Tibial artery (tissue), 4 donors: ENCODE data around the gene TUSC2.
A peak's percentile ranks its signal among the peaks of the same experiment; 100 is the strongest.

Experiments used
- DNase-seq, 2 donors: peaks; one replicate each; pipeline ENCODE4 v3.0.0-alpha.2; 2019
- H3K27ac ChIP-seq, 2 donors: fragments of 200-600 bp; sonication (generic) in 1 of 2; 1 replicate in 1 of 2; 2 replicates in 1 of 2; pipeline ENCODE4 v1.5.1; 2018 to 2019; ENCODE audit warnings: mild to moderate bottlenecking in 1 of 2
- H3K27me3 ChIP-seq, 2 donors: fragments of 200-600 bp; sonication (generic) in 1 of 2; one replicate each; pipeline versions ENCODE4 v1.5.1 to v1.6.0; 2016 to 2019
- H3K36me3 ChIP-seq, 3 donors: fragments of 200-600 bp; sonication (generic) in 2 of 3; one replicate each; pipeline ENCODE4 v1.5.1; 2016 to 2019; ENCODE audit warnings: mild to moderate bottlenecking in 2 of 3
- H3K4me1 ChIP-seq, 4 donors: fragments of 200-600 bp; sonication (generic) in 2 of 4; 1 replicate in 3 of 4; 2 replicates in 1 of 4; pipeline ENCODE4 v1.5.1; 2016 to 2019
- H3K4me3 ChIP-seq, 2 donors: fragments of 200-600 bp; sonication (generic) in 1 of 2; 1 replicate in 1 of 2; 2 replicates in 1 of 2; pipeline ENCODE4 v1.5.1; 2018 to 2019; ENCODE audit warnings: mild to moderate bottlenecking in 2 of 2
- H3K9me3 ChIP-seq, 3 donors: fragments of 200-600 bp; sonication (generic) in 1 of 3; one replicate each; pipeline ENCODE4 v1.5.1; 2016 to 2019
- intact Hi-C: fragments of 100-400 bp; cut with DNase I; formaldehyde crosslinking; loops from one replicate; pipeline ENCODE4 v1.15.0; 2023; ENCODE audit warnings: low total_unique reads
- TF ChIP-seq, protein P1 (sequence below), 2 experiments: fragments of 200-600 bp in 1 of 2; fragments of 450-650 bp in 1 of 2; IDR thresholded peaks; one replicate each; pipeline ENCODE4 v1.5.1; 2017 to 2019; ENCODE audit warnings: antibody characterized with exemption in 2 of 2, mild to moderate bottlenecking in 1 of 2, moderate library complexity in 1 of 2

TUSC2 gene

DNA sequence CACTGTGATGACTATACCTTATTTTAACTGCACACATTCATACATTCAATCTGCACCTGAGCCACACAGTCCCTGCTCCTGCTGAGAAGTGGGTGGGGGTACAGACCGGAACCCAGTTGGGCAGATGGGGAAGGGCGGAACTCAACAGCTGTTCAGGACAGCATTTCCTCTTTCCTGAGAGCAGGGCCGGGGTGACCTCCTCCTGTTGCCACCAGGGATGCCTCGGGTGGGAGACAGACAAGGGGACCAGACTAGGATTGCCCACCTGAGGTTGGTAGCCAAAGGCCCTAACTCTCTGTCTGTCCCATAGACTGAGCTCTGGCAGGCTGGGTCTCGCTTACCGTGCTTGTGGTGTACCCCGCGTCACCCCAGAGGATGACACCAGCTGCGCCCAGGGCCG, 9.4 kb downstream of the TUSC2 start:
- Histone ChIP-seq H3K4me1 (peaks cover 0 to 57% (median 30%) of the 10 kb centered on the region in 4 donors), H3K9me3 (no peaks in the 10 kb centered on the region), H3K36me3 (peaks cover 0 to 24% (median 18%) of the 10 kb centered on the region in 3 donors), H3K27ac (no peak overlapping the region), H3K27me3 (no peaks in the 10 kb centered on the region), H3K4me3 (peak overlapping the region in 1 of 2 donors; percentile 17)
- TF ChIP-seq, protein P1, sequence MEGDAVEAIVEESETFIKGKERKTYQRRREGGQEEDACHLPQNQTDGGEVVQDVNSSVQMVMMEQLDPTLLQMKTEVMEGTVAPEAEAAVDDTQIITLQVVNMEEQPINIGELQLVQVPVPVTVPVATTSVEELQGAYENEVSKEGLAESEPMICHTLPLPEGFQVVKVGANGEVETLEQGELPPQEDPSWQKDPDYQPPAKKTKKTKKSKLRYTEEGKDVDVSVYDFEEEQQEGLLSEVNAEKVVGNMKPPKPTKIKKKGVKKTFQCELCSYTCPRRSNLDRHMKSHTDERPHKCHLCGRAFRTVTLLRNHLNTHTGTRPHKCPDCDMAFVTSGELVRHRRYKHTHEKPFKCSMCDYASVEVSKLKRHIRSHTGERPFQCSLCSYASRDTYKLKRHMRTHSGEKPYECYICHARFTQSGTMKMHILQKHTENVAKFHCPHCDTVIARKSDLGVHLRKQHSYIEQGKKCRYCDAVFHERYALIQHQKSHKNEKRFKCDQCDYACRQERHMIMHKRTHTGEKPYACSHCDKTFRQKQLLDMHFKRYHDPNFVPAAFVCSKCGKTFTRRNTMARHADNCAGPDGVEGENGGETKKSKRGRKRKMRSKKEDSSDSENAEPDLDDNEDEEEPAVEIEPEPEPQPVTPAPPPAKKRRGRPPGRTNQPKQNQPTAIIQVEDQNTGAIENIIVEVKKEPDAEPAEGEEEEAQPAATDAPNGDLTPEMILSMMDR (IDR thresholded peaks at IDR 0.05): no peak
- intact Hi-C loops: no loop called here
- DNase-seq: no peak

DNA sequence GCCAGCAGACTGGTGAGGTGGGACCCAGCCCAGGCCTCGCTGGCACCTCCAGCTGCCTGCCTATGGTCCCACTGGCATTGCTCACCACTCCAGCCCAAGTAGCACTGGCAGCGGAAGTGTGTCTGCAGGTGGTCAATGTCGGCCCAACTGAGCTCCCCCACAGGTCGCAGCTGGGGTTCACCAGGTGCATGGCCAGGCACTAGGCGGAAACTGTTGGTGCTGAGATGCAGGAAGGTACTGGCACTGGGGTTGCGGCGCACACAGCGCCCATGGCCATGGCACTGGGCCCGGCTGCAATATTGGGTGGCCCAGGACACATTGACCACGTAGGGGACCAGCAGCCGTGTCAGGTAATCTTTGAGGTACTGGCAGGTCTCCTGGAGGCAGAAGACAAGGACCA, 9.9 kb downstream of the TUSC2 start:
- H3K4me3 ChIP-seq: no peak overlapping the region
- no peaks in the 10 kb centered on the region for H3K9me3 ChIP-seq
- no peak overlapping the region for H3K27ac ChIP-seq
- no peak for DNase-seq
- H3K36me3 ChIP-seq: peaks cover 0 to 24% (median 18%) of the 10 kb centered on the region in 3 donors
- H3K4me1 ChIP-seq: peaks cover 0 to 57% (median 30%) of the 10 kb centered on the region in 4 donors
- TF ChIP-seq, protein P1 (IDR thresholded peaks at IDR 0.05): no peak
- no peaks in the 10 kb centered on the region for H3K27me3 ChIP-seq
- intact Hi-C loops: no loop called here

DNA sequence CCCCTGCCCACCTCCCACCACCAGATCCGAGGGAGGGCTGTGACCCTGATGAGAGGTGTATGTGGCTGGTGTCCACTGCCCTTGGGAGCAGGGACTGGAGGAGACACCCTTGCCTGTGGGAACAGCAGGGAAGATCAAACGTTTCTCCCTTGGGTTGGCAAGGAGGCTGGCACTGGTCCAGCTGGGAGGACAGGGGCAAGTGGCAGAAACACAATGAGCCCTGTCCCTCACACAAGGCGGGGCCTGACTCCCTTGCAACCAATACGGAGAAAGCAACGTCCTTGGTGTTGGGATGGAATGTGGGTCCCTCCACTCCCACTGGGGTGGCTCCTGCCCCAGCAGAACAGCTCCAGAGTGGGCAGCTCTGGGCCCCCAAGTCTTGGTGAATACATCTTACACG, 10.7 kb downstream of the TUSC2 start:
- no peak overlapping the region for H3K27ac ChIP-seq
- H3K9me3 ChIP-seq: no peaks in the 10 kb centered on the region
- peaks cover 0 to 50% (median 28%) of the 10 kb centered on the region in 4 donors for H3K4me1 ChIP-seq
- no peaks in the 10 kb centered on the region for H3K27me3 ChIP-seq
- TF ChIP-seq, protein P1 (IDR thresholded peaks at IDR 0.05): no peak
- peaks cover 0 to 24% (median 18%) of the 10 kb centered on the region in 3 donors for H3K36me3 ChIP-seq
- DNase-seq: no peak
- H3K4me3 ChIP-seq: no peak overlapping the region
- intact Hi-C loops: no loop called here

DNA sequence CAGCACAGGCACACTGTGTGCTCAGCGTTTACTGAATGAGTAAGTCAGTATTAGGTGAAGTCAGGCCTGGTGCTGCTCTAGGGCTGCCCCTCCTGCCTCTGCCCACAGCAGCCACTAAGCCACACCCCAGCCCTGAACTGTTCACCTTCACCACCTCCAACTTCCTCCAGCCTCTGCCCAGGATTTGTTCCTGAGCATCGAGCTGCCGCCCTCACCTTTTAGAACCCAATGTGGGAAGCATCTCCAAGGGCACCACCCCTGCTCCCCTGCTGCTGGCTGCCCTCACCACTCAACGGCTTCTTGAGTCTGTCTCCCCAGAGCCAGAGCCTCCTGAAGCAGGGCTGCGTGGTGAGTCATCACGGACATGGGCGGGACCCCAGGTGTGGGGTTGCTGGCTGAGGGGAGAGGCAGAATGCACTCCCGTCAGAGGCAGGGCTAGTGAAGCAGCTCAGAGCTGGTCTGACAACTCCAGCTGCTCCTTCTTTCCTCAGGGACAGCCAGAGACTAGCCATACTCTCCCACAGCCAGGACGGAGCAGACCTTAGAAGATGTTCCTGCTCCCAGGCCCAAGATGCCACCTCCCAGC, 11.3 kb downstream of the TUSC2 start:
- Histone ChIP-seq H3K36me3 (peaks cover 0 to 24% (median 18%) of the 10 kb centered on the region in 3 donors), H3K27ac (no peak overlapping the region), H3K4me1 (peaks cover 0 to 45% (median 23%) of the 10 kb centered on the region in 4 donors), H3K4me3 (no peak overlapping the region), H3K27me3 (no peaks in the 10 kb centered on the region), H3K9me3 (no peaks in the 10 kb centered on the region)
- intact Hi-C loops: no loop called here
- DNase-seq: no peak
- TF ChIP-seq, protein P1 (IDR thresholded peaks at IDR 0.05): no peak

DNA sequence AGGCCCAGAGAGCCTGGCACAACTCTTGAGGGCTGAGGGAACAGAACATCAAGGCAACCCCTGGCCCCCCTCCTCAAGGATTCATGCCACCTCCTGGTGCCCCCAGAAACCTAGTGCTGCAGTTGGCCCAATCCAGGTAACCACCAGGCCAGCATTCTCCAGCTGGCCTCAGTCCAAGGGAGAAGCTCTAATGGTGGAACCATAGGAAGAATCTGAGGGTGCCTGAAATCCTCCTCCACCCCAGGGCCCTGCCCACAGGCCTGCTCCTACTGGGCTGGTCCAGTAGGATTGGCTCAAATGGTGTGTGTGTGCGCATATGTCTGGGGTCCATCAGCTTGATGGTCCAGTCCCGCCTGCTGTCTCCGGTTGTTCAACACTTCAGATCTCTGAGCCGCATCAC, 13.2 kb downstream of the TUSC2 start:
- peaks cover 0 to 33% (median 13%) of the 10 kb centered on the region in 4 donors for H3K4me1 ChIP-seq
- DNase-seq: no peak
- TF ChIP-seq, protein P1 (IDR thresholded peaks at IDR 0.05): no peak

More for the DNA sequence above, 13.2 kb downstream of the TUSC2 start:
- Histone ChIP-seq H3K9me3 (no peaks in the 10 kb centered on the region), H3K27ac (no peak overlapping the region), H3K36me3 (peaks cover 0 to 24% (median 18%) of the 10 kb centered on the region in 3 donors), H3K4me3 (no peak overlapping the region), H3K27me3 (no peaks in the 10 kb centered on the region)
- intact Hi-C loops: no loop called here
